Suprapubic skin (tissue), 4 donors: Measurements from ENCODE around the gene RPH3AL. TPM values are rescaled to one million over a fixed set of nuclear protein-coding genes. Genes with fewer than 3 reads are reported as not detected.
"Not testable (repeated sequence)": the region's sequence is repeated elsewhere in the genome, so short reads cannot be mapped to it uniquely, and the experiment has no call there.

Source experiments
- DNase-seq, 2 donors: peaks; one replicate each; pipeline ENCODE4 v3.0.0-alpha.2; 2019; ENCODE audit warnings: low spot score in 2 of 2
- H3K27ac ChIP-seq: fragments of 200-600 bp; sonication (generic); one replicate; pipeline ENCODE4 v1.5.1; 2019
- H3K27me3 ChIP-seq: fragments of 200-600 bp; sonication (generic); one replicate; pipeline ENCODE4 v1.5.1; 2019
- H3K36me3 ChIP-seq: fragments of 200-600 bp; sonication (generic); one replicate; pipeline ENCODE4 v1.5.1; 2019
- H3K4me1 ChIP-seq: fragments of 200-600 bp; sonication (generic); one replicate; pipeline ENCODE4 v1.5.1; 2019
- H3K4me3 ChIP-seq: fragments of 200-600 bp; sonication (generic); one replicate; pipeline ENCODE4 v1.5.1; 2019; ENCODE audit warnings: mild to moderate bottlenecking
- H3K9me3 ChIP-seq: fragments of 200-600 bp; sonication (generic); one replicate; pipeline ENCODE4 v1.5.1; 2019
- CTCF ChIP-seq, 2 donors: fragments of 200-600 bp in 1 of 2; fragments of 450-650 bp in 1 of 2; sonication (generic) in 1 of 2; IDR thresholded peaks; one replicate each; pipeline ENCODE4 v1.5.1; 2016 to 2019; ENCODE audit warnings: antibody characterized with exemption in 2 of 2, mild to moderate bottlenecking in 1 of 2, moderate library complexity in 1 of 2
- EP300 ChIP-seq: sonication (generic); formaldehyde crosslinking; IDR thresholded peaks from one replicate; pipeline ENCODE4 v1.6.1; 2017; ENCODE audit warnings: antibody characterized with exemption
- POLR2A ChIP-seq, 2 donors: fragments of 450-650 bp; IDR thresholded peaks; one replicate each; pipeline ENCODE4 v1.6.1; 2017; ENCODE audit warnings: antibody characterized with exemption in 2 of 2, mild to moderate bottlenecking in 2 of 2, moderate library complexity in 2 of 2
- POLR2AphosphoS5 ChIP-seq, 3 donors: sonication (generic); formaldehyde crosslinking; IDR thresholded peaks; one replicate each; pipeline ENCODE4 v1.6.1; 2017; ENCODE audit warnings: antibody characterized with exemption in 3 of 3
- WGBS: methylation state at CpG from one replicate; pipeline ENCODE4 v1.1.5; 2018; 5-methylcytosine and 5-hydroxymethylcytosine counted together
- total RNA-seq, 4 donors: library from RNA; depleted of rRNA; stranded (reverse); fragments of >200 nt; gene quantifications; one replicate each; pipeline ENCODE4 v1.1.0, GENCODE V29; 2016

The RPH3AL gene
- total RNA-seq, 4 donors from 2014 or later = 1.7 to 39.5 (median 10.9) TPM

GRCh38 chr17:208429-208828 is 144.2 kb downstream of the RPH3AL start:
- TF ChIP-seq POLR2A (IDR thresholded peaks at IDR 0.05) (no peak), POLR2AphosphoS5 (IDR thresholded peaks at IDR 0.05) (no peak), EP300 (no peak), CTCF (IDR thresholded peaks at IDR 0.05) (no peak)

GRCh38 chr17:207775-208174 is 144.8 kb downstream of the RPH3AL start:
- WGBS = 87% methylated on average over 8 of the region's 8 CpGs

More at GRCh38 chr17:208429-208828, 144.2 kb downstream of the RPH3AL start:
- Histone ChIP-seq H3K9me3 (no peaks in the 10 kb centered on the region), H3K27ac (no peak overlapping the region), H3K27me3 (peaks cover 3% of the 10 kb centered on the region), H3K36me3 (peaks cover 2% of the 10 kb centered on the region), H3K4me3 (no peak overlapping the region), H3K4me1 (peaks cover 2% of the 10 kb centered on the region)
- 80% methylated on average over 8 of the region's 8 CpGs for WGBS
- DNase-seq = no peak

GRCh38 chr17:206941-207560 is 145.6 kb downstream of the RPH3AL start:
- Histone ChIP-seq H3K4me3 (no peak overlapping the region), H3K27me3 (peaks cover 3% of the 10 kb centered on the region), H3K9me3 (no peaks in the 10 kb centered on the region), H3K4me1 (peaks cover 2% of the 10 kb centered on the region), H3K27ac (no peak overlapping the region), H3K36me3 (peaks cover 2% of the 10 kb centered on the region)
- DNase-seq = no peak
- 95% methylated on average over 22 of the region's 37 CpGs for WGBS
- TF ChIP-seq CTCF (IDR thresholded peaks at IDR 0.05) (no peak), POLR2AphosphoS5 (IDR thresholded peaks at IDR 0.05) (no peak), POLR2A (IDR thresholded peaks at IDR 0.05) (no peak), EP300 (no peak)

More at GRCh38 chr17:207775-208174, 144.8 kb downstream of the RPH3AL start:
- Histone ChIP-seq H3K27me3 (peaks cover 3% of the 10 kb centered on the region), H3K36me3 (peaks cover 2% of the 10 kb centered on the region), H3K4me1 (peaks cover 2% of the 10 kb centered on the region), H3K27ac (no peak overlapping the region), H3K9me3 (no peaks in the 10 kb centered on the region), H3K4me3 (no peak overlapping the region)
- TF ChIP-seq CTCF (IDR thresholded peaks at IDR 0.05) = no peak
- no peak for TF ChIP-seq POLR2AphosphoS5 (IDR thresholded peaks at IDR 0.05)
- TF ChIP-seq EP300 = no peak
- no peak for TF ChIP-seq POLR2A (IDR thresholded peaks at IDR 0.05)
- no peak for DNase-seq

- not testable (repeated sequence) for H3K9me3 ChIP-seq
- 93% methylated on average over 27 of the region's 27 CpGs for WGBS
Observed at GRCh38 chr17:206484-206883, 146.1 kb downstream of the RPH3AL start.

GRCh38 chr17:205817-206216 is 146.8 kb downstream of the RPH3AL start:
- DNase-seq = no peak
- no peak for TF ChIP-seq CTCF (IDR thresholded peaks at IDR 0.05)
- TF ChIP-seq POLR2AphosphoS5 (IDR thresholded peaks at IDR 0.05) = no peak
- no peak for TF ChIP-seq POLR2A (IDR thresholded peaks at IDR 0.05)
- WGBS = 77% methylated on average over 6 of the region's 6 CpGs

More at GRCh38 chr17:206484-206883, 146.1 kb downstream of the RPH3AL start:
- H3K27ac ChIP-seq, H3K27me3 ChIP-seq, DNase-seq, H3K36me3 ChIP-seq, H3K4me3 ChIP-seq, H3K4me1 ChIP-seq: not testable (repeated sequence)

More at GRCh38 chr17:205817-206216, 146.8 kb downstream of the RPH3AL start:
- Histone ChIP-seq H3K27ac (no peak overlapping the region), H3K27me3 (peaks cover 3% of the 10 kb centered on the region), H3K4me1 (peaks cover 2% of the 10 kb centered on the region), H3K9me3 (no peaks in the 10 kb centered on the region), H3K4me3 (no peak overlapping the region), H3K36me3 (no peaks in the 10 kb centered on the region)
